GM21528 (cell line): ENCODE measurements around the gene RAB31.

Experiments
- ATAC-seq: cut with Tn5 transposase; IDR thresholded peaks from one replicate; pipeline ENCODE4 v1.9.1; 2021; ENCODE audit warnings: mild to moderate bottlenecking, moderate library complexity; ENCODE audit not compliant: unreplicated experiment, low FRiP score

Gene RAB31

DNA sequence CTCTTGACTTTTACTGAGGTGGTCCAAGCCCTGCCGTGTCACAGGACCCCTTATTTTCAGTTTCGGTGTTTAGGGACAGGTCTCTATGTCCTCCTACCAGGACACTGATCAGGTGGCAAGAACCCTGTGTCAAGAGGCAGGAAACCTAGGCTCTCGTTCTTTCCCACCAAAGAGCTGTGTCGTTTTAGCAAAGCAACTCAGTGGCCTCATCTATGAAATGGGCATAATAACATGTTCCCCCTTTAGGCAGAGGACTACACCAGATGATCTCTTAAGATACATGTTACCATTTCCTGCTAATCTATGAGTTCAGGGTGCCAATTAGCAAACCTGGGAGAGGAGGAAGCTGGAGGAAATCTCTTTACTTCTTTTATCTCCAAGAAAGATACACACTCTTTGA, 1.9 kb downstream of the RAB31 start:
- no peak for ATAC-seq

DNA sequence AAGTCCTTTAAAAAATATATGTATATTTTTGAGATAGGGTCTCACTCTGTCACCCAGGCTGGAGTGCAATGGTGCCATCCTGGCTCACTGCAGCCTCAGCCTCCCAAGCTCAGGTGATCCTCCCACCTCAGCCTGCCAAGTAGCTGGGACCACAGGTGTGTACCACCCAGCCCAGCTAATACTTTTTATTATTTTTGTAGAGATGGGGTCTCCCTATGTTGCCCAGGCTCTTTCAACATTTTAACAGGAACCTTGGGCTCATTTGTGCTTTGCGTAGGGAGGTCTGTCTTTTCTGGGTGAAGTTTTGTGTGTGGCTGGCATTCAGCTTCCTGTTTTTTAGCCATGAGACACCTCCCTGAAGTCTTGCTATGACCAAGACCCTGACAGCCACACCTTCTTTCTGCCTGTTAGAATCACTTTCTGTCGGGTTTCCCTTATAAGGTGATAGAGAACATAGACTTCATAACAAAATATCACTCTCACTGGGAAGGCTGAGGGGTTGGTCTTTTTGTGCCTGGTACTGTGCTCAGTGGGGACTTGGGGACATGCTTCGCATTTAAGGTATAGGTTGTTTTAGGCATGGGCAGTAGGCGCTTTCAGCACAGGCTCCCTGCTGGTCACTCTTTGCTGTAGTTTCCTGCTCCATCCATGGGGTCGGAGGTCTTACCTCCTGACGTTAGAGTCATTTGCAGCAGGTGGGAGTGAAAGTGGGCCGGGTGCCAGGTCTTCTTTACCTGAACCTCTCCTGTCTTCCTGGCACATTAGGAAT, 3.4 kb downstream of the RAB31 start:
- ATAC-seq, result peak; percentile 55

DNA sequence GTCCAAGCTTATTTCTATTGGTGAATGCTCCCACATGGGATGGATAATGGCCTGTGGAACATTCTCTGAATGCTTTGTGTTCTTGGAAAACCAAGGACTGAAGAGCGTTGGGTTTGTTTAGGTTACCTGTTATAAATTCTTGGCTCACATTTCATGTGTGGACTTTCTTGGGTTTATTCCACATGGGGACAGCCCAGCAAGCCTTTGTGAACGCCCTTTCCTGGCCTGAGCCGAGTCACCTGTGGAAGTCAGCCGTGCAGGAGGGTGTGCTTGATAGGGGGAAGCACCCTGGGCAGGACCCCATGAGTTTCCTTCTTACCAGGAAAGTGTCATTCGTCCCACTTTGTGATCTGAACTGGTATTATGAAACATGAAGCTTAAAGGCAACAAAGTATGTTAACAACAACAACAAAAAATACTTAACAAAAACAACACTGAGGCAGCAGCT, 4.1 kb downstream of the RAB31 start:
- no peak for ATAC-seq

DNA sequence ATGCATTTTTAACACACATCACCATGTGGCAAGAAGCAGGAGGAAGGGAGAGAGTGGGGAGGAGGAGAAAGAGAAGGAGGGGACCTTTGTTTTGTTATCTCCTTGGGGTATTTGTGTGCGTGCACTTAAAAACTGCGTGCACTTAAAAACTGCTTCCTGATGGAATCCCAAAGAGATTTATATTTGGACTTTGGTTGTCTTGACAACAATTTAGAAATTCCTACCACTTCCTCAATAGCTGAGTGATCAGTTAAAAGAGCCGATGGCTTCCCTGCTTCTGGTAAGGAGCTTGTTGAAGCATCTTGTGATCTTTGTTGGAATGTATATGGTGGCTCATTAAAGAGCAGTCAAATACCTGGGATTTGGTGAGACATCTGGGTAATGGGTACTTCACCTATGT, 4.5 kb downstream of the RAB31 start:
- no peak for ATAC-seq

DNA sequence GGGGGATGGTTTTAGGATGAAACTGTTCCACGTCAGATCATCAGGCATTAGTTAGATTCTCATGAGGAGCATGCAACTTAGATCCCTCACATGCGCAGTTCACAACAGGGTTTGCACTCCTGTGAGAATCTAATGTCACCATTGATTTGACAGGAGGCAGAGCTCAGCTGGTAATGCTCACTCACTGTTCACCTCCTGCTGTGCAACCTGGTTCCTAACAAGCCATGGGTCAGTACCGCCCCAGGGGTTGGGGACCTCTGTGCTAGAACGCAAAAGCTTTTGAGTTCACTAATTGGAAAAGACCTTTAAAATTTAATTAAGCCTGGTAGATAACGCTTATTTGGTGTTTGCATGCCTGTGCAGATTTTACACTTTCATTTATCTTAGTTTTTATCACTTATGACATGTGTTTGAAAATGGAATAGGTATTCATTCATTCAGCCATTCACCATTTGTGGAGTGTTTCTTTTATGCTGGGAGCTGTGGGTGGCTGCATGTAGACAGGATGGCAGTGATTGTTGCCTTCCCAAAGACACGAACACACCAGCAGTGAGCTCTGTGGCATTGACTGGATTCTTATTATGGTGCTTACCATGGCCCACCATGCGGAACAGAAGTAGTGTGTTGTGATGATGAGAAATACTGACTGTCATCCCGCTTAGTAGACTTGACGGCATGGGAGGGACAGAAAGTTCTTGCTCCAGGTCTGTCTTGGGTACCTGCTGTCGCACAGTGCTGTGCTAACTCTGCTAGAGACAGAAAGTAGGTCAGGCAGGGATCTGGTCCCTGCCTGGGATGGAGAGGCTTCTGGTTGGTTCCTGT, 6.4 kb downstream of the RAB31 start:
- no peak for ATAC-seq

DNA sequence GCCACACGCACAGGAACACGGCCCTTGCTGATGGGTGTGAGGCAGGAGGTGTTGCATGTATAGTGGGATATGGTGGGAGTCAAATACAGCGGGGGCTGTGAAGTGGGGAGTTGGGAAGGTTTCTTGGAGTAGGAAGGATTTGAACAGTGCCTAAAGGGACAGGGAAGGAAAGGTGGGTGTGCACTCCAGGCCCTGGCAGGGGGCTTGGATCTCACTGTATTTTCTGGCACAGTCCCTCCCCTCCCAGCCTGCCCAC, 6.9 kb downstream of the RAB31 start:
- no peak for ATAC-seq

DNA sequence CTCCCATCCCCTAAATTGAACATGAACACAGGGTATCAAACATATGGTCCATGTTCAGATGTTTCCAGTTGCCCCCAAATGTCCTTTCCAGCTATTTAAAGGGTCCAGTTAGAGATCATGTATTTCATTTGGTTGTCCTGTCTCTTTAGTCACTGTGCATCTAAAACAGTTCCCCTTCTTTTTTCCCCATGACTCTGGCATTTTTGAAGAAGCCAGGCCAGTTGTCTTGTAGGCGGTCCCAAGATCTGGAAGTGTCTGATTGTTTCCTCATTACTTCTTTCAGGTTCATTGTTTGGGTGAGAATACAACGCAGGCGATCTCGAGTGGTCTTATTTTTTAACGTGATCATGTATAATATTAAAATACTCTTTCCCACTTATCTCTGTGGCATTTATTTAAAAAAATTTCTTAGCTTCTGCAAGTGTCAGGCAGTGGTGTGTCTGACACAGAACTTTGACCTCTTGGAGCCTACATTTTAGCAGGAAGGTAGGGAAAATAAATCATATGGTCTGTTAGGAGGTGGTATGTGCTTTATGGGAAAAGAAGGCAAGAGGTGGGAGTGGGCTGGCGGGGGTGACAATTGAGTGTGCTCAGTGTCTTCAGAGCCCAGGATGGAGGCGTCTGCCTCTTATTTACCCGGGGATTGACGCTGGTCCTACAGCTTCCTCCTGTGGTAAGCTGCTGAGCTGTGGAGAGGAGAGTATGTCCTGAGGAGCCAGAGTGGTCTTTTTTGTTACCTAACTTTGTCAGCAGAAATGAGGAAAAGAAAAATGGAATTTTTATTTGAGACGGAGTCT, 8.1 kb downstream of the RAB31 start:
- ATAC-seq, result no peak

DNA sequence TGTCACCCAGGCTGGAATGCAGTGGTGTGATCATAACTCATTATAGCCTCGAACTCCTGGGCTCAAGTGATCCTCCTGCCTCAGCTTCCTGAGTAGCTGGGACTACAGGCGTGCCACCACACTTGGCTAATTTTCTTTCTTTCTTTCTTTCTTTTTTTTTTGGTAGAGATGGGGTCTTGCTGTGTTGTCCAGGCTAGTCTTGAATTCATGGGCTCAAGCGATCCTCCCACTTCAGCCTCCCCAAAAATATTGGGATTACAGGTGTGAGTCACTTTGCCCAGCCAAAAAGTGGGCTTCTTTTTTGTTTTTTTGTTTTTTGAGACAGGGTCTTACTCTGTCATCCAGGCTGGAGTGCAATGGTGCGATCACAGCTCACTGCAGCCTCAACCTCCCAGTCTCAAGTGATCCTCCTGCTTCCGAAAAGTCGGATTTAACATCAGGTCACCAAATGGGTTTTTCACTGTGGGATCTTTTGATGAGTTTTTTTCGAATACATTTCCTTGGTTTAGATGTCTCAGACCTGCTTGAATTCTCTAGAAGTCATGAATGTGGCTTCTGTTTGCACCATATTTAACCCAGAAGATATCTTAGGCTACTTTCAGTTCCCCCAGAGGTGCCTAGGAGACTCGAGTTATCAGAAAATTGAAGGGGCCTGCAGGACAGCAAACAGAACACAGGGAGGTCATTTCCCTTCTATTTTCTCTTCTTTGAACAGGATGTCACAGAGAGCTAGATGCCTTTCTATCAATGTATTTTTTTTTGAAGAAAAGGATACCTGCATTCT, 8.9 kb downstream of the RAB31 start:
- ATAC-seq, result no peak

DNA sequence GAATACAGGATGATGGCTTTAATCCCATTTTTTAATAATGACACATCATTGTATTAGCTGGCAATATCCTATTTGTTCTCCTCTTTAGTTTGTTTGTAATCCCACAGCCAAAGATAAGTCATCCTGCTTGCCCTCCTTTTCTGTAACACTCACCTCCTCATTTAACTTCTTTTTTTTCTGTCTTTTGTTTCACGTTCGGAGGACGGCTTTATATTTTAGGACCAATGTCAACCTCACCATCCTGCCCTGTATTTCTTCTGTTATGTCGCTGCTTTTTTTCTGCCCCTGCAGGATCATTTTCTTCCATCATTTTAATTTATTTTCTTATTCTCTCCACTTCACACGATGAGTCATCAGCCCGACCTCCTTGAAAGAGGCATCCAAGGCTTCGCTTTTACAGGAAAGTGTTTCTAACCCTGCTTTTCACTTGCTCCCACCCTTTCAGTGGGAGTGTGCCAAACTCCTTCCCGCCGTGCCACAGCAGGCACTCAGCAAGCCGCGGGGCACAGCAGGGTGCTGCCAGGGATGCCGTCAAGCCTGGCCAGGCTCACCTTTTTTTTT, 11.4 kb downstream of the RAB31 start:
- no peak for ATAC-seq

DNA sequence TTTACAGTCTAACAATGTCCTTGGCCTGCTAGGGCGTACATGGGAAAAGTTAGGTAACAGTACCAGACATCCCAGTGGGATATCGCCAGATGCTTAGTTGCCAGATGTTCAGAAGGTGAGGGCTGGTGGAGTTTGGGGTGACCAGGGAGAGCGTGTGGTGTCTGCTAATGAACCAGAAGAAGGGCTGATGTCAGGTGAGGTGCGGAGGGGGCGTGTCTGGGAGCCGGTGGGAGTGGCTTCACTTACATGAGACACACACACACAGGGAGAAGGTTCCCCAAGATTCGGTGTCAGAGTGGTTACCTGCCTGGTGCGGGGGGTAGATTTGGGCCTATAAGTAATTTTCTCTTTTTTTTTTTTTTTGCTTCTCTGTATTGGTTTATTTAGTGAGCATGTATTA, 12.2 kb downstream of the RAB31 start:
- no peak for ATAC-seq

DNA sequence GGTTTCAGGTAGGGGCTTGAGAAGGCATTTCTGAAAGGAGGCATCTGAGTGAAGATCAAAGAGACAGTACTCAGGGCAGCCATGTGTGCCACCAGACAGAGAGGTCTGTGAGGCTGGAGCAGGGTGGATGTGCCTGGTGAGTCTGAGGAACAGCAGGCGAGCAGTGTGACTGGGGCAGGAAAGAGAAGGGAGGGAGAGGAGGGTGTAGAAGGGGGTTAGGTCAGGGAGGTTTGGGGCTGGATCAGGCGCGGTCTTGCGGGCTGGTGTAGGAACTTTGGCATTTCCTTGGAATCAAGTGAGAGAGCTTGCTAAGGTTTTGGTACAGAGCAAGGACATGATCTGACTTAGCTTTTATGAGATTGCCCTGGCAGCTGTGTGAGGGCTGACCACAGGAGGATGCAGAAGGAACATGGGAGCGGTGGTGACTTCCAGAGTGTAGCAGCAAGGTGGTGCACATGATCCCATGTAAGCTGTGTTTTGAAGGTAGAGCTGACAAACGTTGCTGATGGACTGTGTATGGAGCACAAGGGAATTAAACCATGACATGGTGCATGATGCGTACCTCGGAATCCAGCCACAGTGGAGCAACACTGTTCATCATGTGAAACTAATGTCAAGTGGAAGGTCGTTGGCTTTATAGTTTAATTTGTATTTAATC, 13.9 kb downstream of the RAB31 start:
- ATAC-seq, result no peak

DNA sequence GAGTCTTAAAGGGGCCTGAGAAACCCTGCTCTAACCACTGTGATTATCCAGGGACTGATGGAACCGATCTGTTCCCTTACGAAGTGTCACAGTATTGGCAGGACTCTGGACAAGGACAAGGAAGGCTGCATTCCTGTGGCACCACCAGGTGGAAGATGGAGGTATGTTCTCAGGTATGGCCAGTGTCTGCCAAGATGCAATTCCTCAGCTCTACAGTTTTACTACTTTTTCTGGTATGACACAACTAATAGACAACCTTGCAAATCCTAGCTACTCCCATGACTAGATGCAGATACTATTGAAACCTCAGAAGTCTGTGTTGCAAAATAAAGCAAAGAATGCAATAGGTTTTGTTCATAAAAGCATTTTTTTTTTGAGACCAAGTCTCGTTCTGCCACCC, 14.6 kb downstream of the RAB31 start:
- no peak for ATAC-seq

DNA sequence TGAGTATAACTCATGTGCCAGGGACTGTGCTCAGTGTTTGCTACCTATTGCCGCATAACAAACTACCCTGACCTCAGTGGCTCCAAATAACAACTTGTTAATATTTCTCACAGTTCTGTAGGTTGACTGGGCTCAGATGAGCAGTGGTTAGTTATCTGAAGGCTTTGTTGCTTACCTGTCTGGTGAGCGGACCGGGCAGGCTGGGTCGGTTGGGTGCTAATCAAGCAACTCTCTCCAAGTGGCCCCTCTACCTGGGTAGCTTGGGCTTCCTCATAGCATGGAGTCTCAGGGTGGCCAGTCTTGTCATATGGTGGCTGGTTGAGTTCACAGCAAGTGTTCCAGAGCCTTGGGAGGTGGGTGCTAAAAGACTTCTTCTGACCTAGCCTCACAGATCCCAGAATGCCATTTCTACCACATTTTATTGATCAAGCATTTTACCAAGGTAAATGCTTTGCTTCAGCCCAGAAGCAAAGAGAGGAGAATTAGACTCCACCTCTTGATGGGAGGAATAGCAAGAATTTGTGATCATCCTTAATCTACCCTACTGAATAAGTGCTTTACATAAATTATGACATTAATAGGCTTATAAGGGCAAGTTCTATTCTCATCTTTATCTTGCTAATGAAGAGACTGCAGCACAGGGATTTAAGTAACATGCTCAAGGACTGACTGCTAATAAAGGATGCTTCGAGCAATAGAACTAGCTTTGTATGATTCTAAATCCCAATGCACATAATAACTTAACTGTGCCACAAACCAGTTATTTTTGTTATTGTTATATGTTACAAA, 16.9 kb downstream of the RAB31 start:
- no peak for ATAC-seq

DNA sequence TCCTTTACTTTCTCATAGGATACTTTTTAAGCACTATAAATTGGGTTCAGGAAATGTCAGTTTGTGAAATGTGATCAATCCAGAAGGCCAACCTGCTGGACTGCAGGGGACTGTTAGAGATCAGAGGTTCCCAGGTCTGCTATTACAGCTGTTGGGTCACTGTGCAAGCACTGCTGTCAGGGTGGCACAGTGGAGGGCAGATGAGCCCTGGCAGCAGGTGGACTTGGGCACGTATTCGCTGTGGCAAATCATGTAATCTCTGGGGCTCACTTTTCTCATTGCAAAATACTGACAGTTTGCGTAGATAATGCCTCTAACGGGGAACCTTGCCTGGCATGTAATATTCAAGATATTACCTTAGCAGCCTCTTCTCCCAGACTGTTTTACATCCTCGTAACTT, 18.1 kb downstream of the RAB31 start:
- ATAC-seq, result no peak

DNA sequence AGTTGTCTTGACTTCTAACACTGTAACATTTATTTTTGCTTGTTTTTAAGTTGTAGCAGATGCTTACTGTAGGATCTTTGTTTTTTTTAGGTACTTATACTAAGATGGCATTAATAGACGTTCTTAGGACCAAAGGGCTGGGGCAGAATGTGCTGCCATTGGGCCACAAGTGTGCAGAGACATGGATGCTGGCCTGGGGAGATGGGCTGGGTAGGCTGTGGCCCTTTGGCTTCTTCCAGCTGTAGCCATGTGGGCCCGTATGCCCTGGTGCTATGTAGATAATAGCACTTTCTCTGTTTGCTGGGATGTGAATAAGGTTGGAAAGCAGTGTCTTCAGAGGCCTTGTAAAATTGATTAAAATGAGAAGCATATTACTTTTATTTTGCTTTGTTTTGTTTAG, 18.8 kb downstream of the RAB31 start:
- no peak for ATAC-seq

DNA sequence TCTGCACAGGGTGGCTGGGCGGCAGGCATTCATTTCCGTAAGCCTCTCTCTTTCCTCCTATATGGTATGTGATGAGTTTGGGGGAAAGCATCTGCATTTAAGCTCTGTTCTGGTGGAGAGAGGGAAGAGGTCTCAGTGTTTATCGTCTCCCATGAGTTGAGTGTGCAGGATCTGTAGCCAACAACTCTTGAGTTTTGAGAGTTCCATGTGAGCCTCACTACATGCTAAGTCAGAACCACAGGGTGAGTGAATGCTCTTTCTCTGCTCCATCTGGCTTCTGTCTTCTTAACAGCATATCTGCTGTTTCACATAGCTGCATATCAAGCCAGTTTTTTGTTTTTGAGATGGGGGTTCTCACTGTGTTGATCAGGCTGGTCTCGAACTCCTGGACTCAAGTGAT, 22.7 kb downstream of the RAB31 start:
- ATAC-seq, result no peak

DNA sequence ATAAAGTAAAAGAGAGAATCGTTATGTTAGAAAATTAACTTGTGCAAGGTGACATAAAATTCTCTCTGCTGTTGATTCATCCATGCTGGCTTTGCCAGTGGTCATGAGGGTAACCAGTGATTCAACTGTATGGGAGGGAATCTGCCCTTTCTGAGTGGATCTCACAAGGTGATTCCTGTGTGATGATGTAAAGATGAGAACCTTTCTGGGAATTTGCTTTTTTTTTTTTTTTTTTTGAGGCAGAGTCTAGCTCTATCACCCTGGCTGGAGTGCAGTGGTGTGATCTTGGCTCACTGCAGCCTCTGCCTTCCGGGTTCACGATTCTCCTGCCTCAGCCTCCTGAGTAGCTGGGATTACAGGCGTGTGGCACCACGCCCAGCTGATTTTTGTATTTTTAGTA, 23.3 kb downstream of the RAB31 start:
- ATAC-seq, result no peak

DNA sequence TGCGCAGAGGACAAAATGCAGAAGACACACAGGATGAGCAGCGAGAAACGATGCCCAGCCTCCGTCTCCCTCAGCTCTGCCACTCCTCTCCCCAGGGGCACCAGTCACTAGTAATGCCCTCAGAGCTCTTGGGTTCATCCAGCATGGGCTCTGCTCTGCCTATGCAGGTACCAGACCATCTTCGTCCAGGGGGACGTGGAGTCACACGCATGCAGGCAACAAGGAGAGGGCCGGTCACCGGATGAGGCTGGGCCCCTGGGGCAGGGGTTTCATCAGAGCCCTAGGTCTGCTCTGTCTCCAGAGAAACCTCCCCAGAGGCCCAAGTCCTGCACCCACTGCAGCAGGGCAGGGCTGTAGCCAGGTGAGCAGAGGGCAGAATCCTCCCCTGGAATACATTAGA, 23.9 kb downstream of the RAB31 start:
- ATAC-seq, result no peak

DNA sequence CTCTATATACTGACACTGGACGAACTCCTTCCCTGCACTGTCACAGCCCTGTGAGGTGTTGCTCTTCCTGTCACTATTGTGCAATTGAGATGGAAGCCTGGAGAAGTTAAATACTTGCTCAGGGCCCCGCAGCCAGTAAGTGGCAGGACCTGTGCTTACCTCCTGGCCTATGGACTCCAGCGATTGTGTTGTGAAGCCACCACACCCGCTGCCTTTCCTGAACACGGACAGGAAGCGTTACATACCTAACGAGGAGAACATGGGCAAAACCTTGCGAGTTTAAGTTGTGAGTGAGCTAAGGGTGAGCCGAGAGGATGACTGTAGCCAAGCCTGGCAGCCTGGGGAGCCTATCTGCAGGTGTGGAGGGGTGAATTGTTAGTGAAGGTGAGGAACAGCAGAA, 26.1 kb downstream of the RAB31 start:
- no peak for ATAC-seq
